Hepatocyte (in vitro differentiated cells): Measurements from ENCODE around the gene CLIC4. TPM values are rescaled to one million over a fixed set of nuclear protein-coding genes. Genes with fewer than 3 reads are reported as not detected.

Experiments used
- DNase-seq: peaks from one replicate; pipeline ENCODE4 v3.0.0-alpha.2; 2016; ENCODE audit warnings: low spot score
- H2AFZ ChIP-seq: fragments of 200-600 bp; sonication (generic); 2 replicates; pipeline ENCODE4 v1.6.0; 2016; ENCODE audit warnings: antibody characterized with exemption, mild to moderate bottlenecking
- H3K27ac ChIP-seq: fragments of 200-600 bp; sonication (generic); 2 replicates; pipeline ENCODE4 v1.5.1; 2016; ENCODE audit warnings: mild to moderate bottlenecking
- H3K27me3 ChIP-seq: fragments of 200-600 bp; sonication (generic); 2 replicates; pipeline ENCODE4 v1.6.1; 2016
- H3K36me3 ChIP-seq: fragments of 200-600 bp; sonication (generic); replicated peaks from 2 replicates; pipeline ENCODE4 v1.5.1; 2016; ENCODE audit warnings: low read depth; ENCODE audit not compliant: insufficient read depth
- H3K4me1 ChIP-seq: fragments of 200-600 bp; sonication (generic); 2 replicates; pipeline ENCODE4 v1.5.1; 2016; ENCODE audit warnings: mild to moderate bottlenecking, moderate library complexity; ENCODE audit not compliant: insufficient read depth
- H3K4me2 ChIP-seq: fragments of 200-600 bp; sonication (generic); 2 replicates; pipeline ENCODE4 v1.6.0; 2016
- H3K4me3 ChIP-seq: fragments of 200-600 bp; sonication (generic); 2 replicates; pipeline ENCODE4 v1.5.1; 2016; ENCODE audit warnings: mild to moderate bottlenecking
- H3K79me2 ChIP-seq: fragments of 200-600 bp; sonication (generic); 2 replicates; pipeline ENCODE4 v1.6.0; 2017; ENCODE audit warnings: mild to moderate bottlenecking
- H3K9me2 ChIP-seq: fragments of 200-600 bp; sonication (generic); replicated peaks from 2 replicates; pipeline ENCODE4 v1.6.0; 2017; ENCODE audit warnings: mild to moderate bottlenecking; ENCODE audit not compliant: insufficient read depth
- H3K9me3 ChIP-seq: fragments of 200-600 bp; sonication (generic); 2 replicates; pipeline ENCODE4 v1.5.1; 2016; ENCODE audit warnings: low read depth, mild to moderate bottlenecking
- H4K20me1 ChIP-seq: fragments of 200-600 bp; sonication (generic); 2 replicates; pipeline ENCODE4 v1.6.0; 2016; ENCODE audit warnings: mild to moderate bottlenecking; ENCODE audit not compliant: insufficient read depth, poor library complexity, severe bottlenecking
- EZH2 ChIP-seq: fragments of 200-600 bp; sonication (generic); IDR thresholded peaks from 2 replicates; pipeline ENCODE4 v1.6.1; 2016; ENCODE audit warnings: antibody characterized with exemption, mild to moderate bottlenecking, borderline replicate concordance
- EZH2phosphoT487 ChIP-seq: fragments of 200-600 bp; sonication (generic); IDR thresholded peaks from one replicate; pipeline ENCODE4 v1.6.1; 2018; ENCODE audit warnings: antibody characterized with exemption, mild to moderate bottlenecking, low read depth, moderate library complexity; ENCODE audit not compliant: unreplicated experiment, severe bottlenecking
- WGBS: methylation state at CpG from one replicate; pipeline ENCODE4 v1.1.6; 2016; ENCODE audit warnings: low lambda C conversion rate; ENCODE audit errors: missing lambda C conversion rate; 5-methylcytosine and 5-hydroxymethylcytosine counted together
- polyA plus RNA-seq: library from polyadenylated mRNA; unstranded; fragments of >200 nt; fragmentation: Nextera tagmentation; extraction: Ambion mirVana; gene quantifications from 2 replicates; pipeline ENCODE4 v1.2.1, GENCODE V29; 2016
- total RNA-seq: library from RNA; depleted of rRNA; stranded (reverse); fragments of >200 nt; gene quantifications from 2 replicates; pipeline ENCODE4 v1.2.3, GENCODE V29; 2014
- TF ChIP-seq, protein P1 (sequence below): fragments of 200-600 bp; sonication (generic); IDR thresholded peaks from 2 replicates; pipeline ENCODE4 v1.5.1; 2016; ENCODE audit warnings: antibody characterized with exemption, mild to moderate bottlenecking; ENCODE audit not compliant: poor library complexity

The CLIC4 gene
- total and polyA plus RNA-seq, 2 experiments from 2014 or later = 146 to 259 TPM

DNA sequence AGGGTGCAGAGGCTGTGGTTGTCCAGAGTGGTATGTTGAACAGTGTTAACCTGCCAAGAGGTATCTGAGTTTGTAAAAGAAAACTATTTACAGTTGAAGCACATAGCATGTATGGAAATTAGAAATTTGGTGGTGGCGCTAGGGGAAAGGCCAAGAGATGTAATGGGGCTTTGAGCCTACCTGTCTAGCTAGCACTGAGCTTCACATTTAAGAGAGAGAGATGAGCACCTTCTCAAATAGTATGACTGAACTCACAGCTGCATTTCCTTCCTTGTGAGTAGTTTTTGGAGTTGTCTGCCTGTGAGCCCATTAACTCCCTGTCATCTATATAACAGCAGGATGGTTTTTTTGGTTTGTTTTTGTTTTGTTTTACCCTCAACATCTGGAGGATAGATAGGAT, 4.0 kb downstream of the CLIC4 start:
- Histone ChIP-seq H3K36me3 (no peaks in the 10 kb centered on the region), H4K20me1 (peaks cover 75% of the 10 kb centered on the region), H3K4me1 (peaks cover 18% of the 10 kb centered on the region), H3K27ac (no peak overlapping the region), H3K4me2 (peak overlapping the region; percentile 80), H3K4me3 (no peak overlapping the region), H2AFZ (no peak overlapping the region), H3K79me2 (peaks cover 86% of the 10 kb centered on the region), H3K27me3 (no peaks in the 10 kb centered on the region), H3K9me3 (no peaks in the 10 kb centered on the region), H3K9me2 (no peaks in the 10 kb centered on the region)
- no peak for TF ChIP-seq EZH2phosphoT487
- no peak for TF ChIP-seq EZH2
- TF ChIP-seq, protein P1, sequence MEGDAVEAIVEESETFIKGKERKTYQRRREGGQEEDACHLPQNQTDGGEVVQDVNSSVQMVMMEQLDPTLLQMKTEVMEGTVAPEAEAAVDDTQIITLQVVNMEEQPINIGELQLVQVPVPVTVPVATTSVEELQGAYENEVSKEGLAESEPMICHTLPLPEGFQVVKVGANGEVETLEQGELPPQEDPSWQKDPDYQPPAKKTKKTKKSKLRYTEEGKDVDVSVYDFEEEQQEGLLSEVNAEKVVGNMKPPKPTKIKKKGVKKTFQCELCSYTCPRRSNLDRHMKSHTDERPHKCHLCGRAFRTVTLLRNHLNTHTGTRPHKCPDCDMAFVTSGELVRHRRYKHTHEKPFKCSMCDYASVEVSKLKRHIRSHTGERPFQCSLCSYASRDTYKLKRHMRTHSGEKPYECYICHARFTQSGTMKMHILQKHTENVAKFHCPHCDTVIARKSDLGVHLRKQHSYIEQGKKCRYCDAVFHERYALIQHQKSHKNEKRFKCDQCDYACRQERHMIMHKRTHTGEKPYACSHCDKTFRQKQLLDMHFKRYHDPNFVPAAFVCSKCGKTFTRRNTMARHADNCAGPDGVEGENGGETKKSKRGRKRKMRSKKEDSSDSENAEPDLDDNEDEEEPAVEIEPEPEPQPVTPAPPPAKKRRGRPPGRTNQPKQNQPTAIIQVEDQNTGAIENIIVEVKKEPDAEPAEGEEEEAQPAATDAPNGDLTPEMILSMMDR = no peak
- no peak for DNase-seq
- WGBS = 93% methylated on average over 1 of the region's 1 CpG

DNA sequence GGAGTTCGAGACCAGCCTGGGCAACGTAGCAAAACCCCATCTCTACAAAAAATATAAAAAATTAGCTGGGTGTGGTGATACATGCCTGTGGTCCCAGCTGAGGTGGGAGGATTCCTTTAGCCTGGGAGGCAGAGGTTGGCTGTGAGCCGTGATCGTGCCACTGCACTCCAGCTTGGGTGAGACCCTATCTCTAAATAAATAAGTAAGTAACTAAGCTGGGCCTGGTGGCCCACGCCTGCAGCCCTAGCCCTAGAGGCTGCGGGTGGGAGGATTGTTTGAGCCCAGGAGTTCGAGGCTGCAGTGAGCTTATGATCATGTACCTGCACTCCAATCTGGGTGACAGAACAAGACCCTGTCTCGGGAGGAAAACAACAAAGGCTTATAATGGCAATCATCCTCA, 4.6 kb downstream of the CLIC4 start:
- H3K9me3 ChIP-seq = no peaks in the 10 kb centered on the region
- no peak overlapping the region for H3K4me2 ChIP-seq
- H3K4me3 ChIP-seq = no peak overlapping the region
- H3K79me2 ChIP-seq = peaks cover 93% of the 10 kb centered on the region
- 94% methylated on average over 8 of the region's 8 CpGs for WGBS
- H3K27me3 ChIP-seq = no peaks in the 10 kb centered on the region
- no peaks in the 10 kb centered on the region for H3K36me3 ChIP-seq
- TF ChIP-seq EZH2phosphoT487 (no peak), EZH2 (no peak)
- TF ChIP-seq, protein P1 = no peak
- peaks cover 81% of the 10 kb centered on the region for H4K20me1 ChIP-seq
- no peak overlapping the region for H3K27ac ChIP-seq
- DNase-seq = no peak
- H3K4me1 ChIP-seq = peaks cover 17% of the 10 kb centered on the region
- no peak overlapping the region for H2AFZ ChIP-seq
- H3K9me2 ChIP-seq = no peaks in the 10 kb centered on the region

DNA sequence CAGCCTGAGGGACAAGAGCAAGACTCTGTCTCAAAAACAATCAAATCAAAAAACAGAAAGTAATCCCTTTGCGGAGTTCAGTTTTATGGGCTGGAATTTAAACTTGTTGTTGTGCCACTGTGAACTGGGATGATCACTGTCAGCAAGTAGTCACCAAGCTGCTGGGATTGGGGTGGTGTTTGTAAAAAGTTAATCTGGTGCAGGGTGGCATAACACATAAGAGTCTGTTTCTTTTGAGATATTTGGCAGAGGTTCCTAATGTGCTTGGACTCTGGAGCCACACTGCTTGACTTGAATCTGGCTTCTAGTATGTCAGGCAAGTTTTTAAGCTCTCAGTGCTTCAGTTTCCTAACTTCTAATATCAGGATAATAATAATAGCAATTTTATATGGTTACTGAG, 6.6 kb downstream of the CLIC4 start:
- Histone ChIP-seq H3K27ac (no peak overlapping the region), H3K4me1 (peaks cover 17% of the 10 kb centered on the region), H2AFZ (no peak overlapping the region), H3K4me2 (peak overlapping the region; percentile 15), H4K20me1 (peaks cover 97% of the 10 kb centered on the region), H3K27me3 (no peaks in the 10 kb centered on the region), H3K79me2 (peaks cover 100% of the 10 kb centered on the region), H3K9me2 (no peaks in the 10 kb centered on the region), H3K36me3 (no peaks in the 10 kb centered on the region), H3K4me3 (no peak overlapping the region), H3K9me3 (no peaks in the 10 kb centered on the region)
- 78% methylated on average over 1 of the region's 1 CpG for WGBS
- DNase-seq = no peak
- TF ChIP-seq EZH2 (no peak), EZH2phosphoT487 (no peak)
- TF ChIP-seq, protein P1 = no peak

DNA sequence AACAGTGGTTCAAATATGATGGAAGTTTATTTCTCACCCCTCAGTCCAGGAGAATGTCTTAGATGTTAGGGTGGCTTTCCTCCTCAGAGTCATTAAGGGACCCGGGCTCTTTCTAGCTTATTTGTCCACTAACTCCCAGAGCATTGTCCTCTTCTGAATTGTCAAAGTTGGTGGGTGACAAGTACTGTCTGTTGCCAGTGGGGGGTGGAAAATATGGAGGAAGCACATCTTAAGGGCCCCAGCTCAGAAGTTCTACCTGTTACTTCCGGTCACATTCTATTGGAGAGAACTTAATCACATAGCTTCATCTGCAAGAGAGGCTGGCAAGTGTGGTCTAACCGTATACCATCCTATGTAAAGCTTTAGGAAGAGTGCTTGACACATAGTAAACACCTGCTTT, 7.1 kb downstream of the CLIC4 start:
- TF ChIP-seq EZH2phosphoT487 (no peak), EZH2 (no peak)
- TF ChIP-seq, protein P1 = no peak
- H3K4me2 ChIP-seq = peak overlapping the region; percentile 15
- no peak overlapping the region for H2AFZ ChIP-seq
- no peaks in the 10 kb centered on the region for H3K9me3 ChIP-seq
- peaks cover 17% of the 10 kb centered on the region for H3K4me1 ChIP-seq
- no peaks in the 10 kb centered on the region for H3K36me3 ChIP-seq
- no peak for DNase-seq
- H4K20me1 ChIP-seq = peaks cover 98% of the 10 kb centered on the region
- no peaks in the 10 kb centered on the region for H3K9me2 ChIP-seq
- H3K79me2 ChIP-seq = peaks cover 100% of the 10 kb centered on the region
- 84% methylated on average over 3 of the region's 3 CpGs for WGBS
- H3K27ac ChIP-seq = no peak overlapping the region
- no peaks in the 10 kb centered on the region for H3K27me3 ChIP-seq
- no peak overlapping the region for H3K4me3 ChIP-seq
